ENCODE measurements around the gene BMF. TPM values are rescaled to one million over a fixed set of nuclear protein-coding genes. Genes with fewer than 3 reads are reported as not detected.
"Not testable (repeated sequence)": the region's sequence is repeated elsewhere in the genome, so short reads cannot be mapped to it uniquely, and the experiment has no call there.

The BMF gene
- polyA plus RNA-seq, 12 donors, result 8.9 to 19.7 (median 11.9) TPM; not detected in 1

DNA sequence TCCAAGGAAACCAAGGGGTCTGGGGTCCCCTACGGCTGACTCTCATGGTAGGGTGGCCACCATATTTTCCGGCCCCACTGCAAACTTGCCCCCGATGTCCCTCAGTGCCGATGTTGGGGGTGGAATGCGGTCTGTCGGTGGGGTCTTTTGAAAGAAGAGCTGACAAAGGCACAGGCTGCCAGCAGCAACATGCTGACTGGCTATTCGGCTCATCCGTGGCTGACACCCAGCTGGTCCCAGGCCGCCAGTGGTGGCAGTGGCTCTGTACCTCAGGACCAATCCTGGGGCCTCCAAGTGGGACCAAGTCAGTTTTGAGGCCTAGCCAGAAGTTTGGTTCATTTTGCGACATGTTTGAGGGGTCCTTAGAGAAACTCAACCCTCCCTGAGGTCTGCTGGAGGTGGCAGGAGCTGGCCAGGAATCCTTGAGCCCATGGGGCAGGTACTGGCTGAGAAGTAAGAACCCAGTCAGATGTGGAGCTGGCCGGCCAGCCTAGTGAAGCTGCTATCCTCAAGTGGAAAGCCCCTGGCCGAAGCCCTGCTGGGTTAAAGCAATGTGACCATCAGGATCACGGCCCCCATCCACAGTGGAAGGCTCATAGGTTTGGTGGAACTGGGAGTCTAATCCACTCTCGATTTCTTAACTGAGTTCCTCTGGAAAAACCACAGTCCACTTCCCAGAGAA is 17.8 kb downstream of the BMF start:
- DNase-seq, result no peak

DNA sequence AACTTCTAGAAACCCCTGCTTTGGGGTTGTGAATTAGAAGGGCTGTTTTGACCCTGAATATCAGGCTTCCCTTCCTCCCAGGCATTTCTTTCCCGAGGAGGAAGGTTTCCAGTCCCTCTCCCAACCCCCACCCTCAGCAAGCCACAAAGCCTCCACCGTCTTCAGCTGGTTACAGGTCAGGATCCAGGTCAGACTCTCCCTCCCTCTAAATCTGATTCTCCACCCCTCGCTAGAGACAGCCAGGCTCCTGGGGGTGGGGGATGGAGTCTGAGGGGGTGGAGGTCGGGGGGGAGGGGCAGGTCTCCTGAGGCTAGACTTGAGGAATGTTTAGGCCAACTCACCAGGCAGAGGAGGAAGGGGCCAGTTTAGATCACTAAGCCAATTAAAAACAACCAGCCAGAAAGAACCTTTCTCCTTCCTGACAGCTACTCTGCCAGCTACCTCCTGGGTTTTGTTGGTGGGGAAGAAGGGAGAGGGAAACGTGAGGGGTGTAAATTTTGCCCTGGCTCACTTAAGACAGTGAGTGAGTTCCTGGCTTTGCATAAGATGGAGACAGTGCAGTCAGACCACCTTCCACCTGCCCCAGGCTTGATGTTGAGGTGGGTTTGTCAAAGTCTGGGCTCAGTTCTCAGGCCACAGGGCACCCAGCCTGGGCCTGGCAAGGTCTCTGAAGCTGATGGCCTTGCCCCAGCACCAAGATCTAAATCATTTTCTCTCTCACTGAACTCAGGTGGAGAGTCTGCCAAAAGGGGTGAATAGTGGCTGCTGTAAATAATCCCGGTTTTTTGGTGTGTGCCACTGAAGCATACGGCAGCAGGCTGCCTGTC is 19.5 kb downstream of the BMF start:
- DNase-seq, result no peak

DNA sequence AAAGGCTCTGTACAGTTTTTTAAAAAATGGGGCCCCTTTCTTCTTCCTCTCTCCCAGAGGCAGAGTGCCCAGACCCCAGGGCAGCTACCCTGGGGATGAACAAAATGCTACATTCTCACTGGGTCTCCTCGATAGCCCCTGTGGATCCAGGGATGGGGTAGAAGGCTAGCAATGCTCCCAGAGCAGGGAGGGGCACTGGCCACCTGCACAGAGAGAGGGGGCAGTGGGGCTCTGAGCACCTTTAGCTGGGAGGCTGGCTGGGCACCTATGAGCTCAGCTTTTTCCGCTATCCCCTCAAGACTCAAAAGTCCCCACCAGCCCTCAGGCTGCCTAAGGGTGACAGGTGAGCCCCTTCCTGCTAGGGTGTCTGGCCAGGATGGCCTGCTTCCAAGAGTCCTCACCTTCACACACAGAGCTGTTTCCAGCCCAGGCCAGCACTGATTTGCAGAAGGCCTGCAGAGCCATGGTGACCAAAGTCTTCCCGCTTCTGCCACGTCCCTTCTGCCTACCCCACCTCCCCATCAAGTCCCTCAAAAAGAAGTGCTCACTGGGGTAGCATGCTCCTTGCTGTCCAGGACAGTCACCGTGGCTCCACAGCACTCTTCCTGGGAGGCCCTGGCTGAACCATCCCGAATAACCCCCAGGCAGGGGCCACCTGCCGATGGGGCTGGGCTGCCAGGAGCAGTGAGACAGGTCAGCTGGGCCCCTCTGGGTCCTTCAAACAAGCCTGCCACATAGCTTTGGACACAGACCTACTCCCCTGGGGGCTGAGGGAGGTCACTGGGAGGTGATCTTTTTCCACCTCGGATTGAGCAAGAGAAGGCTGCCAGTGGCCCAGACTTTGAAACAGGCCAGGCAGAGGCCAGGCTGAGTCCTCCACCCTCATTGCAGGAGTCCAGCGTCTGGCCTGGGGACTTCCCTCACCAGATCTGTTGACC is 20.4 kb downstream of the BMF start:
- no peak for DNase-seq

DNA sequence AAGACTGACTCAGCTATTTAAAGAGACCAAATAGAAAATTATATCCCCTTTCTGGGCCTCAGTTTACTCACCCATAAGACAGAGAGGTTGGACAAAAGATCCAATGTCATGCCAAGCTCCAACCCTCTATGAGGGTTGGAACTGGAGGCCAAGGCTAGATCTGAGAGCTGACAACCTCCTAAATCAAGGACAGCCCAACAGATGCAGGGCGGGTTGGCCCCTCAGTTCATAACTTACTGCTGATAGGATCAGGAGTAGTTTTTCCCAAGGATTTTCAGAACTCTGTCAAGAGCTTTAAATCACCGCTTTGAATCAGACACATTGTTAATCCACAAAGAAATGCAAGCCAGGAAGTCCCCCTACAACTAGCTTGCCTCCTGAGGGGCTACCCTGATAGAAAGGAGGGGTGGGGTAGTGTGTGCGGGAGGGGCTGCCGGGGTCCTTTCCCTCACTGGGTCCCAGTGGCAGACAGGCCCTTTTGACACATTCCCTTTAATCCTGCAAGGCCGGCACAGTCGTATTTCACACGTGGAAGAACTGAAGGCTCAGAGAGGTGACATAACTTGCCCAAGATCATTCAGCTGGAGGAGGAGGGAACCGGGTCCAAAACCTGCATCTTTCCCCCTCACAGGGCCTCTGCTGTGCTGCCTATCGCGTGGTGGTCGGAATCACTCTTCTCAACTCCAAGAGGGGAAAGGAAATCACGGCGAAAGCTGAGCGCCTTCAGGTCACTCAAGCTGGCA is 21.4 kb downstream of the BMF start:
- DNase-seq, result no peak

DNA sequence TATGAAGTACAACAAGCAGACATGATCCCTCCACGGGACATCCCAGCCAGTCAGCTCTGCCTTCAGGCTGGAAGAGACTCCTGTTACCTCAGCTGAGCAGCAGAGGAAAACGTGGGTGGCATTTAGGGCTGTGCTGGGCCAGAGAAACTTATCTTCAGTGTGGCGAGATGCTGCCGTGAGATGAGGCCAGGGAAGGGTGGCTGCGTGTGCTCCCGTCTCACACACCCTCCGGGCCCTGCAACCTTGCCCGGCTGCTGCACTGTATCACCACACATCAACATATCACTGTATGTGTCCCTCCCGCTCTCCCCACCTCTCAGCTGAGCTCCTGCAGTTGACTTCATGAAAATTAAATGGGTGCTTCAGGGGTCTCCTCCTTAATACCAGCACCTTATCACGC is 23.4 kb downstream of the BMF start:
- no peak for DNase-seq

DNA sequence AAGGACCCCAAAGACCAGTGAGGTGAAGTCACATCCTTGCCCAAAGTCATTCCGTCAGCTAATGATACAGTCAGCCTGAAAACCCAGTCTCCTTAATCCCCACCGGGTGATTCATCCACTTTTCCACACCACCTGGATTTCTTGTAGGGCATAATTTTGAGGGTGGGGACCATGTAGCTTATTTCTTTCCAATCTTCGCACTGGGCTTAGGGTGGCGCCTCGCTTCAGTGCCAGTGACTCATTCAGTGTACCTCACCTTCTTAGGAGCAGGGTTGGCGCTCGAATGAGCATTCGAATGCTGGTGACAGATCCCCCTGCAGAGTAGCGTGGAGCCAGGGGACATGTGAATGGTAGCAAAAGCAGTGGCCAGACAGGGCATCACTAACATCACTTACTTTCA is 24.0 kb downstream of the BMF start:
- DNase-seq, result no peak

DNA sequence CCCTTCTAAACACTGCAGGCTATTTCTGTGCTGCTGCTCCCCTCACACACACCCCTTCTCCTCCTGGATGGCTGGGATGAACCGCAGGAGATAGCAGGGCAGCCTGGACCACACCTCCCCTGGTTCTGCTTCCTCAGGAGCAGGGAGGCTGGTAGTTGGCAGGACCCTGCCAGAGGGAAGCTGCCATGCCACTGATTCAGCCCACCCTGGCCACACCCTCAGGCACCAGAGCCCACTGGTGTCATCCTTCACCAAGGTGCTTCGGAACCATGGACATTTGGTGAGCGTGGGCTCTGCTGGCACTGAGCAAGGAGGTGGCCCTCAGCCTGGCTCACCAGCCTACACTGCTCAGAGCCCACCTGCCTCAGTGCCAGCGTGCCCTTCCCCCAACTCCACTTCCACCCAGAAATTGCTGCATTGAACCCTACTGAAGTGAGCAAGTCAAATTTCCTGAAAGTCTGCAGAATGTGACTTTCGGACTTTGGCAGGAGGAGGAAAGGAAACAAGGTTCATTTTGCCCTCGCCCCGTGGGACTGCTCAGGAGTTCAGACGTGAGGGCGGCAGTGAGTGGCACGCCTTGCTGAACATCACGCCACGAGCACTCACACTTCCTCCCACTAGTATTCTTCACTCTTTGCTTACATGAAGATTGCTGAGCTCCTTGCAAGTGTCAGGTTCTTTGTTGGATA is 26.3 kb downstream of the BMF start:
- no peak for DNase-seq

DNA sequence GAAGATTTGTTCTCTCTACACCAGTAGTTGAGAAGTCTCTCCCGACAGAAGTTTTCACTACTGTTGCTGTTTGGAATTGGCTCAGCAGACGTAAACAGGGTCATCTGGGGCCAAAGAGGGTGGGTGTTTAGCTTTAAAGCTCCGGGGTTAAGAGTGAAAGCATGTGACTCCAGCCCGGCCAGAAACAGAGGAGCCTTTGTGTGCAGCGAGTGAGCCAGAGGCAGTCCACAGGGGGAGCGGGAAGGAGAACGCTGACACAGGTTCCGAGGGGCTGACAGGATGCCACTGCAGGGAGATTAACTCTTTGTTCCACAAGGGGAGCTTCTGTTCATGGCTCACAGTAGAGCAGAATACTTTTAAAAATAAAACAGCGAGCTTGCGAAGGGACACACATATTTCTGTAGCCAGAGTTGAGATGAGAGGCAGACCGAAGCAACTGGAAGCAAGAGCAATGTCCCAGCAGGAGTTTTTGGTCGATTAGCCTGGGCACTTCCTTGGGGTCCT is 26.9 kb downstream of the BMF start:
- DNase-seq, result peak; percentile 78

DNA sequence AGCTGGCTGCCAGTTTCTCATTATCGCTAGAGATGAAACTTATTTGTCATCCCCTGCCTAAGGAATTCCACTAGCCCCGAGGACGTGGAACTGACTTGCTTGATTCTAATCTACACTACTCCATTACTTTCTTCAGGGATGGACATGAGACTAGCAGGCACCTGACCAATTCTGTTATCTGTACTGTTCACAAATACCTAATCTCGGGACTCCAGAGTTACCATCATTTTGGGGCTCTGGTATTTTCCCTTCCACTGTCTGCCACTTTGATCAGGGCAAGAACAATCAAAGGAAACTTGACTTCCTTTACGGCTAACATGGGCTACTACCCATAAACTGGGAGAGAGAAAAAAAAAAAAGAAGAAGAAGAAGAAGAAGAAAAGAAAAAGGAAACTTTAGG is 27.8 kb downstream of the BMF start:
- DNase-seq, result no peak

DNA sequence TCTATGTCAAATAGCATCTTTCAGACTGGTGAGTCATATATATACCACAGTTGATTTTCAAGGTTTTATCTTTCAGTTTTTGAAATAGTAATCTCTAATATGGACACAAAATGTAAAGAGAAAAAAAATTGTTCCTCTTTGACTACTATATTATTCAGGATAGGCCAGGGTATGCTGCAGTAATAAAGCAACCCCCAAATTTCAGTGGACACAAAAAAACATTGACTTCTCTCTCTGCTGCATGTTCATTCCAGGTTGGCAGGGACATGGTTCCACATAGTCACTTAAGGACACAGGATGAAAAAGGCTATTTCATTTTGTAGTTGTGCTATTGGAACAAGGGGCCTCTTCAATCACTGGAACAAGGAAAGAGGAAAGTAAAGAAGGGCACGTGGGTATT is 28.6 kb downstream of the BMF start:
- no peak for DNase-seq

DNA sequence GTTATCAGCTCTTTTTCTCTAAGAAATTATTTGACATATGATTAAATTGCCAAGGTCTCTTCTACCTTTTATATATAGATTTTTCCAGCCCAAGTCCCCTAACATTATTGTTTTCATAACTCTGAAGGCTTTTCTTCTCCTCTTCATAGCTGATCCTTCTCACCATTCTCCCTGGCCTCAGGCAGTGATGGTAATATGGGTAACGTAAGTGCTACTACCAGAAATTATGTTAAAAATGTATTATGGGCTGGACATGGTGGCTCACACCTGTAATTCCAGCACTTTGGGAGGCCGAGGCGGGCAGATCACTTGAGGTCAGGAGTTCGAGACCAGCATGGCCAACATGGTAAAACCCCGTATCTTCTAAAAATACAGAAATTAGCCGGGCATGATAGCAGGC is 29.2 kb downstream of the BMF start:
- no peak for DNase-seq

DNA sequence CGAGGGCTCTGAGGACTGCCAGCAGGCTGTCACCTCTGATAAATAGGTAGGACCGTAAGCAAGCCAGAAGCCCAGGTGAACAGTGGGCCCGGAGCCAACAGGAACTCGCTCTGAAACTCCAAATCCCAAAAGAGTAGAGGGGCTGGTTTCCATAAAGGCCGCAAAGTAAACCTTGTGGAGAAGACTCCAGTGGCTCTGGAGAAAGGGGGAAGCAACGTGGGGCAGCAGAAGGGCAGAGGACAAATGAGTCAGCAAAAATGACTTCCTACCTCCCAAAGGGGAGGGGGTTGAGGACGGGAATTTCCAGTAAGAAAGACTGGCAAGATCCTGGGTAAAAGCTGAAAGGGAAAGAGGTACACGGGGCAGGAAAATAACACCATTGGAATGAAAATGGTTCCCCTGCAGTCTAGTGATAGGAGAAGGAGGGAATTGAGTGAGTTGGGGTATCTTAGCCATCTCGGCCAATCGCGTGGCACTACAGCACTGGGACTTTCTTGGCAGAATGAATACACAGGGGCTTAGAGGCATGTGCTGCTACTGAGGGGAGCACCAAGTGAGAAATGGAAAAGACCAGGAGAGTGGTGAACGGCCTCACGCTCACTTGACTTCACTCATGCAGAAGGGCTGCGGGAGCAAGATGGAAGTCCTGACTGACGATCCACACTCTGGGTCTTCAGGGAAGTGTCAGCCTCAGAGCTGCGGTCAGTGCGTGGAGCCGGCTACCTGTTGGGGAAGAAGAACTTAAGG is 33.2 kb downstream of the BMF start:
- no peak for DNase-seq

DNA sequence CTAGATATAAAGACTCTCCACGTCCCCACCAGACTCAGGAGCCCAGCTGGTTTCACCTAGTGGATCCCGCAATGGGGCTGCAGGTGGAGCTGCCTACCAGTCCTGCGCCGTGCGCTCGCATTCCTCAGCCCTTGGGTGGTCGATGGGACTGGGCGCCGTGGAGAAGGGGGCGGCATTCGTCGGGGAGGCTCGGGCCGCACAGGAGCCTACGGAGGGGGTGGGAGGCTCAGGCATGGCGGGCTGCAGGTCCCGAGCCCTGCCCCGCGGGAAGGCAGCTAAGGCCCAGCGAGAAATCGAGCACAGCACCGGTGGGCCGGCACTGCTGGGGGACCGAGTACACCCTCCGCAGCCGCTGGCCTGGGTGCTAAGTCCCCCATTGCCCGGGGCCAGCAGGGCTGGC is 34.0 kb downstream of the BMF start:
- DNase-seq, result not testable (repeated sequence)

DNA sequence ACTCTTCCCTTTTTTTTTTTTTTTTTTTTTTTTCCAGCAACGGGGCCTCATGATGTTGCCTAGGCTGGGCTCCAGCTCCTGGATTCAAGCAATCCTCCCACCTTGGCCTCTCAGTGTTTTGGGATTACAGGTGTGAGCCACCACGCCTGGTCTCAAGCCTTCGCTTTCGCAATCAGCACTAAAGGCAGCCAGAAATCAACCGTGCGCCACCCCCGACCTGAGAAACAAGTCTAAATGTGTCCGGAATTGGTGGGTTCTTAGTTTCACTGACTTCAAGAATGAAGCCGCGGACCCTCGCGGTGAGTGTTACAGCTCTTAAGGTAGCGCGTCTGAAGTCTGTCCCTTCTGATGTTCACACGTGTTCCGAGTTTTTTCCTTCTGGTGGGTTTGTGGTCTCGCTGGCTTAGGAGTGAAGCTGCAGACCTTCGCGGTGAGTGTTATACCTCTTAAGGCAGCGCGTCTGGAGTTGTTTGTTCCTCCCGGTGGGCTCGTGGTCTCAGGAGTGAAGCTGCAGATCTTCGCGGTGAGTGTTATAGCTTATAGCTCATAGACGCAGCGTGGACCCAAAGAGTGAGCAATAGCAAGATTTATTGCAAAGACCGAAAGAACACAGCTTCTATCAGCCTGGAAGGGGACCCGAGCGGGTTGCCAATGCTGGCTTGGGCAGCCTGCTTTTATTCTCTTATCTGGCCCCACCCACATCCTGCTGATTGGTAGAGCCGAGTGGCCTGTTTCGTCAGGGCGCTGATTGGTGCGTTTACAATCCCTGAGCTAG is 34.8 kb downstream of the BMF start:
- DNase-seq, result not testable (repeated sequence)

DNA sequence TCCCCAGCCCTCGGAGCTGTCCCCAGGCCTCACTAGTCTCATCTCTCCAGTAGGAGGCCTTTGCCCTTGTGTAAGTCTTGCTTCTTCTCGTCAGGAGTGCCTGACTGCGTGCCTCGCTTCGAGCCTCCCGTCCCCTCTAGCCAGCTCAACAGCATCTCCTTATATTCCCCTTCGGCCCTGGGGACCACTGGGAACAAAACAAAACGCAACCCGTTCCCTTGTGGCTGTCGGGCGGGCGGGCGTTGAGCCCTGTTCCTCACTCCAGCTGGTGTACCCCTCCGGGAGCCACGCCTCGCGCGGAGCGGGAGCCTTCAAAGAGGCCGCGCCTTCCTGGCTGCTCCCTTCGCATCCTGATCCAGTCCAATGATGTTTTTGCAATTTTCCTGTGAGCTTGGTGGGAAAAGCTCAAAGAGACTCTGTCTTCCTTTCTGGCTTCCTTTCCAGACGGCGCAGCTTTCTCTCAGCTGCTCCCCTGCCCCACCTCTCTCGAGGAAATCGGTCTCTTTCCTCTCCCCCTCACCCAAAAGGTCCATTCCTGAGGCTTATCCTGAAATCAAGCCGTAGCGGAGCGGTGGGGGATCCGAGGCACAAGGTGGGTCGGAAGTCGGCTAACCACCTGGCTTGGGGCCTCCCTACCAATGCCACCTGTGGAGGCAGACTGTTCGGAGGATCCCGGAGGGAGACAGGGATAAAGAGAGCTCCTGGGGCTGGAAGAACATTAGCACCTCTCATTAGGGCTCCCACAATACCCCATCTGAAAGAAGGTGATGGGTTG is 36.3 kb downstream of the BMF start:
- no peak for DNase-seq

DNA sequence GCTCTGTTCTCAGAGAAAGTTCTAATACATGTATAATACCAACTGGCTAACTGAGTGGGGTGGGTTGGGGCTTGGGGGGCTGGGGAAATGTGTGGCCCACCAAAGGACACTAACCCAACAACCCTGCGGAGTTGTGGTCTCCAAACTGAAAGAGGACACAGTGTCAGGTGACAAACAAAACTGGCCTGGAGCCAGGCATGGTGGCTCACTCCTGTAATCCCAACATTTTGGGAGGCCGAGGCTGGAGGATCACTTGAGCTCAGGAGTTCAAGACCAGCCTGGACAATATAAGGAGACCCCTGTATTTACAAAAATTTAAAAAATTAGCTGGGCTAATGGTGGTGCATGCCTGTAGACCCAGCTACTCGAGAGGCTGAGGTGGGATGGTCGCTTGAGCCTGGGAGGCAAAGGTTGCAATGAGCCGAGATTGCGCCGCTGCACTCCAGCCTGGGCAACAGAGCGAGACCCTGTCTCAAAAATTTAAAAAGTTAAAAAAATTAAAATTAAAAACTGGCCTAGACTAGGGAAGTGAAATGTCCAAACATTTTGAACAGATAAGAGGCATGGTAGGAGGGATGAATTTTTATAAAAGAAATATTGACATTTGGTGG is 38.0 kb downstream of the BMF start:
- no peak for DNase-seq

DNA sequence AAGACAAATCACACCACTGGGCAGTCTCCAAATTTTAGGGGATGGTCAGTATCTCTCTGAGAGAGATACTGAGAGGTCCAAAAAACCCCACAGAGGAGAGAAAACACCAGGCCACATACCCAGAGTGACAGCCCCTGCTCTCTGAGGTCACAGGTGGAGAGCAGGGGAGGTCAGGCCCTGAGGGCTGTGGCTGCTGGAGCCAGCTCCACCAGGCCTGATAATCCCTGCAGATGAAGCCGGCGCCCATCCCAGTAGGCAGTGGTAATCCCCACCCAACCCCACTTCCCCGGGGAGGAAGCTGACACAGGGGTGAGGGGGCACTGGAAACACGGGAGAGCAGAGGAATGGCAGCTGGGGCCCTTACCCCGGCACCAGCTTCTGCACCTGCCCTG is 38.5 kb downstream of the BMF start:
- DNase-seq, result no peak

Data from muscle of arm (tissue), 12 donors.